ENCODE measurements around the gene SCLY. TPM values are rescaled to one million over a fixed set of nuclear protein-coding genes. Genes with fewer than 3 reads are reported as not detected.

Gene SCLY
- total RNA-seq, 2 donors from 2014 or later = 10.2 to 36.9 TPM

DNA sequence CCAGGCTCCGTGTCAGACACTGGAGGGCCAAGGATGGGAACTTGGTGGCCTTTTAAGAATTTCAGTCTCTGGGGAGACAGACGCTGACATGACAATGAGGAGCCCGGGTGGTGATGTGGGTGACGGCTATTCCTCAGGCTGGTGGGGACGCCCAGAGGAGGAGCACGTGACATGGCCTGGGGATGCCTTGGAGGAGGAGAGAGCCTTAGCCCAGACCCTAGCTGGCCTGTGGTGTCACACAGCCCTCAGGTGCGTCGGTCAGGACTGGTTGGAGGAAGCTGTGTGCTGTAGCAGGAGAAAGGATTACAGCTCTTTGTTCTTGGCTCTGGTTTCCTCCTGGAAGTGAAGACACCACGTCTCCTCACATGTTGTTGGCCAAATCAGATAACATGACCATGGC lies 40.0 kb upstream of the SCLY start:
- Histone ChIP-seq H3K4me3 (no peak overlapping the region), H3K4me1 (no peaks in the 10 kb centered on the region), H3K27me3 (no peaks in the 10 kb centered on the region), H3K36me3 (no peaks in the 10 kb centered on the region), H3K9me3 (no peaks in the 10 kb centered on the region), H3K27ac (no peak overlapping the region), H3K9ac (ENCODE audit: low read depth in 2 of 2, low read length in 2 of 2) (no peak overlapping the region)
- intact Hi-C loops (cut with DNase I) = no loop called here
- DNase-seq = peak; percentile 12
- no peak for TF ChIP-seq CTCF (IDR thresholded peaks at IDR 0.05)

DNA sequence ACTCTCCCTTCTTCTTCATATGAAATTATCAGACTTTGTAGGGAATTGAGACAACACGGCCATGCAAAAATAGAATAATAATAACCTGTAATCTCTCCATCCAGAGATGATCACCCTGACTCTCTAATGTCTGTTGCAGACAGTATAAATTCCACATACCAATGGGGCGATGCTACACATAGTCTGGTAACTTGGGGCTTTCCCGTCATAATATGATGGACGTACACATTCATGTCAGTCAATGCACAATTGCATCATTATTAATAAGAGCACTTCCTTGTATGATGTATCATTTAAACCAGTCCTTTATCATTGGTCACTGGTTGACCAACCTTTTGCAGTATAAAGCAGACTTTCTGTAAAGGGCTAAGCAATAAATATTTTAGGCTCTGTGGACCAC lies 39.5 kb upstream of the SCLY start:
- no peak overlapping the region for H3K4me3 ChIP-seq

DNA sequence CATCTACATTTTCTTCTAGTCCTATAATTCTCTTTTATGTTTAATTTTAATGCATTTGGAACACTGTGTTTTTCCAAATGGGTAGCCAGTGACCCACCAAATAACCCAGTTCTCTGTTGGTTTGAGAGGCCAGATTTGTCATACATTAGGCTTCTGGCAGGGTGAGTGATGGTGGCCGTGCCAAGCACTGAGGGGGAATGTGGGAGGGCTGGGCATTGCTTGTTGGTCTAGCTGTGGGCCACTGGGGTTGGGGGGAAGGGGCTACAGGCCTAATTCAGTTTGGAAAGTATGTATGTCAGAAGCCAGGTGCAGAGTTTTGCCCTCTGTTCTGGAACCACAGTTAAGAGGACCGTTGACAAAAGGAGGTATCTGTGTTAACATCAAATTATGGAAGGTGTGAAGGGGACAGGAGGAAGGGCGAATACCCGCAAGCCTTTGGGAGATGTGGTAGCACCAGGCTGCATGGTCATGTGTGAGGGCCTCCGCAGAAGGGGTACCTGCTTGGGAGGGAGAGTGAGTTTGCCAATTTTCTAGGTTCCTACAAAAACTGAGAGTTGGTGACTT lies 38.1 kb upstream of the SCLY start:
- H3K36me3 ChIP-seq = no peaks in the 10 kb centered on the region
- no peaks in the 10 kb centered on the region for H3K9me3 ChIP-seq
- H3K27ac ChIP-seq = no peak overlapping the region
- TF ChIP-seq CTCF (IDR thresholded peaks at IDR 0.05) = no peak
- DNase-seq = peak; percentile 9
- H3K4me1 ChIP-seq = no peaks in the 10 kb centered on the region
- intact Hi-C loops (cut with DNase I) = no loop called here
- H3K4me3 ChIP-seq = no peak overlapping the region
- no peak overlapping the region for H3K9ac ChIP-seq (ENCODE audit: low read depth in 2 of 2, low read length in 2 of 2)
- H3K27me3 ChIP-seq = no peaks in the 10 kb centered on the region

More for the DNA sequence above, 39.5 kb upstream of the SCLY start:
- intact Hi-C loops (cut with DNase I) = no loop called here
- no peak for TF ChIP-seq CTCF (IDR thresholded peaks at IDR 0.05)
- Histone ChIP-seq H3K9ac (ENCODE audit: low read depth in 2 of 2, low read length in 2 of 2) (no peak overlapping the region), H3K27me3 (no peaks in the 10 kb centered on the region), H3K9me3 (no peaks in the 10 kb centered on the region), H3K4me1 (no peaks in the 10 kb centered on the region), H3K36me3 (no peaks in the 10 kb centered on the region), H3K27ac (no peak overlapping the region)
- no peak for DNase-seq

GRCh38 chr2:238023608-238024007 lies 37.2 kb upstream of the SCLY start:
- DNase-seq = peak; percentile 5
- Histone ChIP-seq H3K27ac (no peak overlapping the region), H3K4me1 (no peaks in the 10 kb centered on the region), H3K27me3 (no peaks in the 10 kb centered on the region), H3K4me3 (no peak overlapping the region), H3K36me3 (no peaks in the 10 kb centered on the region), H3K9ac (ENCODE audit: low read depth in 2 of 2, low read length in 2 of 2) (no peak overlapping the region), H3K9me3 (no peaks in the 10 kb centered on the region)
- no peak for TF ChIP-seq CTCF (IDR thresholded peaks at IDR 0.05)
- intact Hi-C loops (cut with DNase I) = no loop called here

DNA sequence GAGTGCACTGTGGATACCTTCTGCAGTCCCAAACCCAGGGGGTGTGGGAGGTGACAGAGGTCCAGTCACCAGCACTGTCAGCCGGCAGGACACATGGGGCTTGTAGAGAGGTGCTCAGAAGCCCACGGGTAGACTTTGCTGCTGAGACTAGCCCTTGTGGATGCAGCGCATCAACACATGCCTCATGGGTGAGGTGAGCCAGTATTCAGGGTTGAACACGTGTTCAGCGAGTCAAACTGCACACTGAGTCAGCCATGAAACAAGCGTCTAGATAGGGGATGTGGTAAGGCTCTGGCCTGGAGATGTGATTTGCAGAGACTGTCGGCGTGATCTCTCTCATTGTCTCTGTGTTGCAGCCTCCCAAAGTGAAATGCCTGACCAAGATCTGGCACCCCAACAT lies 35.8 kb upstream of the SCLY start:
- Histone ChIP-seq H3K4me3 (no peak overlapping the region), H3K27me3 (no peaks in the 10 kb centered on the region), H3K36me3 (peaks cover 1% of the 10 kb centered on the region), H3K27ac (no peak overlapping the region), H3K9me3 (no peaks in the 10 kb centered on the region), H3K4me1 (no peaks in the 10 kb centered on the region), H3K9ac (ENCODE audit: low read depth in 2 of 2, low read length in 2 of 2) (no peak overlapping the region)
- intact Hi-C loops (cut with DNase I) = no loop called here
- no peak for TF ChIP-seq CTCF (IDR thresholded peaks at IDR 0.05)
- DNase-seq = peak; percentile 7
